Keratinocyte (primary cell): ENCODE measurements around the gene KRTAP12-4. TPM values are rescaled to one million over a fixed set of nuclear protein-coding genes. Genes with fewer than 3 reads are reported as not detected.
"Not testable (repeated sequence)": the region's sequence is repeated elsewhere in the genome, so short reads cannot be mapped to it uniquely, and the experiment has no call there.

ENCODE experiments used
- DNase-seq: peaks from one replicate; pipeline ENCODE4 v3.0.0-alpha.2; 2011; ENCODE audit warnings: low read depth, missing footprints, low spot score
- FAIRE-seq: peaks from 2 replicates; lab custom pipeline; 2011; peaks lifted over from hg19 to GRCh38; lab: Jason Lieb, UNC
- H2AFZ ChIP-seq: 2 replicates; pipeline ENCODE4 v1.6.0; 2012; ENCODE audit warnings: low read length, control low read depth, inconsistent platforms; ENCODE audit not compliant: control insufficient read depth
- H3K27ac ChIP-seq: 2 replicates; pipeline ENCODE4 v1.5.1; 2011; ENCODE audit warnings: low read length; ENCODE audit not compliant: control insufficient read depth, insufficient read depth
- H3K27me3 ChIP-seq: 3 replicates; pipeline ENCODE4 v1.6.0; 2011; ENCODE audit warnings: low read length; ENCODE audit not compliant: control insufficient read depth, insufficient read depth; ENCODE audit errors: extremely low read depth
- H3K36me3 ChIP-seq, 2 experiments: 2 replicates in 1 of 2; 3 replicates in 1 of 2; pipeline ENCODE4 v1.5.1; 2011; ENCODE audit warnings: low read length in 2 of 2, mild to moderate bottlenecking in 1 of 2; ENCODE audit not compliant: control insufficient read depth in 2 of 2, insufficient read depth in 2 of 2; ENCODE audit errors: extremely low read depth in 1 of 2
- H3K4me1 ChIP-seq: 3 replicates; pipeline ENCODE4 v1.5.1; 2011; ENCODE audit warnings: low read length; ENCODE audit not compliant: control insufficient read depth, insufficient read depth; ENCODE audit errors: extremely low read depth
- H3K4me2 ChIP-seq: 3 replicates; pipeline ENCODE4 v1.6.0; 2011; ENCODE audit warnings: low read depth, low read length; ENCODE audit not compliant: control insufficient read depth, insufficient read depth; ENCODE audit errors: extremely low read depth
- H3K4me3 ChIP-seq, 3 experiments: fragments of 200-600 bp in 1 of 3; sonication (generic) in 1 of 3; 2 replicates in 2 of 3; 3 replicates in 1 of 3; pipeline ENCODE4 v1.5.1; 2011 to 2016; ENCODE audit warnings: low read length in 3 of 3, mild to moderate bottlenecking in 3 of 3, control low read depth in 2 of 3, inconsistent platforms in 1 of 3, low read depth in 1 of 3, mixed read lengths in 1 of 3, mixed run types in 1 of 3, moderate library complexity in 1 of 3; ENCODE audit not compliant: control insufficient read depth in 2 of 3, insufficient read depth in 2 of 3; ENCODE audit errors: extremely low read depth in 1 of 3
- H3K79me2 ChIP-seq: 2 replicates; pipeline ENCODE4 v1.6.0; 2012; ENCODE audit warnings: low read length; ENCODE audit not compliant: control insufficient read depth, insufficient read depth
- H3K9ac ChIP-seq: 3 replicates; pipeline ENCODE4 v1.6.0; 2011; ENCODE audit warnings: low read length; ENCODE audit not compliant: control insufficient read depth, insufficient read depth; ENCODE audit errors: extremely low read depth
- H3K9me1 ChIP-seq: 3 replicates; pipeline ENCODE4 v1.6.0; 2011; ENCODE audit warnings: low read length; ENCODE audit not compliant: control insufficient read depth, insufficient read depth; ENCODE audit errors: extremely low read depth
- H3K9me3 ChIP-seq: 2 replicates; pipeline ENCODE4 v1.5.1; 2012; ENCODE audit warnings: low read depth, low read length; ENCODE audit not compliant: control insufficient read depth
- H4K20me1 ChIP-seq: 3 replicates; pipeline ENCODE4 v1.6.0; 2011; ENCODE audit warnings: low read length; ENCODE audit not compliant: control insufficient read depth, insufficient read depth; ENCODE audit errors: extremely low read depth
- CTCF ChIP-seq, 3 experiments: IDR thresholded peaks in 1 of 3; conservative IDR thresholded peaks in 1 of 3; optimal IDR thresholded peaks in 1 of 3; 2 replicates in 2 of 3; 3 replicates in 1 of 3; pipeline versions ENCODE3 to v1.5.1; 2011; ENCODE audit warnings: low read length in 3 of 3, mild to moderate bottlenecking in 3 of 3, moderate library complexity in 2 of 3, control low read depth in 1 of 3, inconsistent platforms in 1 of 3; ENCODE audit not compliant: insufficient read depth in 2 of 3; ENCODE audit errors: extremely low read depth in 1 of 3
- EZH2 ChIP-seq: IDR thresholded peaks from one replicate; pipeline ENCODE4 v1.6.1; 2012; ENCODE audit warnings: inconsistent platforms, mild to moderate bottlenecking, low read length, moderate library complexity
- dilution Hi-C: fragments of 300-500 bp; cut with MboI; formaldehyde crosslinking; loops from one replicate; pipeline ENCODE4 v1.7.0; 2020; ENCODE audit warnings: low sequenced_read_pairs; ENCODE audit not compliant: extremely low pct_ligation_motif_present
- polyA plus RNA-seq, 5 experiments: library from polyadenylated mRNA; depleted of rRNA in 3 of 5; stranded (reverse) in 3 of 5; stranded (forward) in 1 of 5; unstranded in 1 of 5; fragments of >200 nt; gene quantifications; 1 replicate in 1 of 5; 2 replicates in 3 of 5; 3 replicates in 1 of 5; pipeline versions ENCODE4 v1.2.1 to v1.2.3, GENCODE V29; 2011 to 2012; ENCODE audit warnings: missing spikeins in 2 of 5, low read depth in 1 of 5, low replicate concordance in 1 of 5

Gene KRTAP12-4
- polyA plus RNA-seq, 1 donor (not counting 4 experiments of a cell fraction or from before 2014, with no cell fraction given), result not detected

GRCh38 chr21:44692798-44693512 lies 38.5 kb upstream of the KRTAP12-4 start:
- no peaks in the 10 kb centered on the region for H3K9me3 ChIP-seq
- H3K4me2 ChIP-seq, result no peak overlapping the region
- H3K27ac ChIP-seq, result no peak overlapping the region
- DNase-seq, result no peak
- H3K79me2 ChIP-seq, result no peaks in the 10 kb centered on the region
- no peak for TF ChIP-seq EZH2
- peaks cover 4% of the 10 kb centered on the region for H3K27me3 ChIP-seq
- H3K4me1 ChIP-seq, result no peaks in the 10 kb centered on the region
- no peak overlapping the region for H3K9ac ChIP-seq
- dilution Hi-C loops, result no loop called here
- H3K36me3 ChIP-seq, result no peaks in the 10 kb centered on the region
- H4K20me1 ChIP-seq, result no peaks in the 10 kb centered on the region
- H3K9me1 ChIP-seq, result no peaks in the 10 kb centered on the region
- no peak overlapping the region for H2AFZ ChIP-seq
- FAIRE-seq, result no peak
- no peak overlapping the region for H3K4me3 ChIP-seq

GRCh38 chr21:44691686-44692085 lies 37.2 kb upstream of the KRTAP12-4 start:
- H3K9me3 ChIP-seq, result no peaks in the 10 kb centered on the region
- no peaks in the 10 kb centered on the region for H3K4me1 ChIP-seq
- no peaks in the 10 kb centered on the region for H3K36me3 ChIP-seq
- DNase-seq (no peak), FAIRE-seq (no peak)
- H3K9me1 ChIP-seq, result no peaks in the 10 kb centered on the region
- no peak overlapping the region for H2AFZ ChIP-seq
- H3K79me2 ChIP-seq, result no peaks in the 10 kb centered on the region
- TF ChIP-seq EZH2, result no peak
- TF ChIP-seq CTCF (optimal IDR thresholded peaks at IDR 0.05 in 1 of 3, IDR thresholded peaks at IDR 0.05 in 1 of 3, conservative IDR thresholded peaks at IDR 0.05 in 1 of 3; ENCODE audit: extremely low read depth in 1 of 3, insufficient read depth in 2 of 3, low read length in 3 of 3), result no peak
- dilution Hi-C loops, result no loop called here
- H3K9ac ChIP-seq, result no peak overlapping the region
- no peak overlapping the region for H3K4me2 ChIP-seq
- no peak overlapping the region for H3K27ac ChIP-seq
- no peaks in the 10 kb centered on the region for H4K20me1 ChIP-seq
- no peak overlapping the region for H3K4me3 ChIP-seq
- no peaks in the 10 kb centered on the region for H3K27me3 ChIP-seq

DNA sequence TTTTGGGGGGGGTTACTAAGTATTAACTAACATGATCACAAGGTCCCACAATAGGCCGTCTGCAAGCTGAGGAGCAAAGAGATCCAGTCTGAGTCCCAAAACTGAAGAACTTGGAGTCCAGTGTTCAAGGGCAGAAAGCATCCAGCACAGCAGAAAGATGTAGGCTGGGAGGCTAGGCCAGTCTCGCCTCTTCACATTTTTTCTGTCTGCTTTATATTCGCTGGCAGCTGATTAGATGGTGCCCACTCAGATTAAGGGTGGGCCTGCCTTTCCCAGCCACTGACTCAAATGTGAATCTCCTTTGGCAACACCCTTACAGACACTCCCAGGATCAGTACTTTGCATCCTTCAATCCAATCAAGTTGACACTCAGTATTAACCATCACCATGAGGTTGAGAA lies 35.3 kb upstream of the KRTAP12-4 start:
- H3K9me1 ChIP-seq, DNase-seq, H3K27me3 ChIP-seq, H3K4me2 ChIP-seq, H3K27ac ChIP-seq, H3K4me1 ChIP-seq, H2AFZ ChIP-seq, H3K36me3 ChIP-seq, H3K9me3 ChIP-seq, H4K20me1 ChIP-seq, dilution Hi-C loops, H3K4me3 ChIP-seq, FAIRE-seq, H3K79me2 ChIP-seq, H3K9ac ChIP-seq: not testable (repeated sequence)
